GM18498 (cell line): Measurements from ENCODE around the gene AMN1.
"Not testable (repeated sequence)": the region's sequence is repeated elsewhere in the genome, so short reads cannot be mapped to it uniquely, and the experiment has no call there.

ENCODE experiments used
- ATAC-seq: cut with Tn5 transposase; IDR thresholded peaks from one replicate; pipeline ENCODE4 v1.9.1; 2021; ENCODE audit warnings: mild to moderate bottlenecking, moderate library complexity; ENCODE audit not compliant: unreplicated experiment

Gene AMN1

GRCh38 chr12:31733549-31734432 lies 5.0 kb upstream of the AMN1 start:
- not testable (repeated sequence) for ATAC-seq

GRCh38 chr12:31732926-31733548 lies 4.2 kb upstream of the AMN1 start:
- ATAC-seq: no peak

- not testable (repeated sequence) for ATAC-seq
Measured at GRCh38 chr12:31731203-31731602, 2.4 kb upstream of the AMN1 start.

GRCh38 chr12:31729705-31730104 lies 884 bp upstream of the AMN1 start:
- ATAC-seq: no peak

- ATAC-seq: peak; percentile 11
Measured at GRCh38 chr12:31728289-31728916, 418 bp downstream of the AMN1 start.

GRCh38 chr12:31727192-31727591 lies 1.6 kb downstream of the AMN1 start:
- ATAC-seq: no peak

GRCh38 chr12:31726575-31726974 lies 2.2 kb downstream of the AMN1 start:
- ATAC-seq: no peak

- ATAC-seq: no peak
Measured at GRCh38 chr12:31724557-31724956, 4.3 kb downstream of the AMN1 start.

- ATAC-seq: no peak
Measured at GRCh38 chr12:31722580-31722979, 6.2 kb downstream of the AMN1 start.

GRCh38 chr12:31718542-31719198 lies 10.2 kb downstream of the AMN1 start:
- not testable (repeated sequence) for ATAC-seq

- ATAC-seq: not testable (repeated sequence)
Measured at GRCh38 chr12:31716998-31717397, 11.8 kb downstream of the AMN1 start.

- ATAC-seq: peak; percentile 89
Measured at GRCh38 chr12:31715283-31715825, 13.5 kb downstream of the AMN1 start.

GRCh38 chr12:31714406-31715271 lies 14.2 kb downstream of the AMN1 start:
- peak; percentile 38 for ATAC-seq

GRCh38 chr12:31712877-31713276 lies 15.9 kb downstream of the AMN1 start:
- ATAC-seq: no peak

GRCh38 chr12:31710021-31710818 lies 18.6 kb downstream of the AMN1 start:
- no peak for ATAC-seq

- ATAC-seq: not testable (repeated sequence)
Measured at GRCh38 chr12:31708118-31708517, 20.7 kb downstream of the AMN1 start.

- ATAC-seq: no peak
Measured at GRCh38 chr12:31705621-31706020, 23.2 kb downstream of the AMN1 start.

GRCh38 chr12:31702047-31702446 lies 26.8 kb downstream of the AMN1 start:
- no peak for ATAC-seq

- not testable (repeated sequence) for ATAC-seq
Measured at GRCh38 chr12:31689921-31690320, 38.9 kb downstream of the AMN1 start.
